Measurements from ENCODE around the gene FHIT.

Gene FHIT

GRCh38 chr3:60399861-60400845, 851.1 kb downstream of the FHIT start:
- DNase-seq (ENCODE audit: low spot score): no peak

GRCh38 chr3:60399292-60399691, 852.0 kb downstream of the FHIT start:
- no peak for DNase-seq (ENCODE audit: low spot score)

DNA sequence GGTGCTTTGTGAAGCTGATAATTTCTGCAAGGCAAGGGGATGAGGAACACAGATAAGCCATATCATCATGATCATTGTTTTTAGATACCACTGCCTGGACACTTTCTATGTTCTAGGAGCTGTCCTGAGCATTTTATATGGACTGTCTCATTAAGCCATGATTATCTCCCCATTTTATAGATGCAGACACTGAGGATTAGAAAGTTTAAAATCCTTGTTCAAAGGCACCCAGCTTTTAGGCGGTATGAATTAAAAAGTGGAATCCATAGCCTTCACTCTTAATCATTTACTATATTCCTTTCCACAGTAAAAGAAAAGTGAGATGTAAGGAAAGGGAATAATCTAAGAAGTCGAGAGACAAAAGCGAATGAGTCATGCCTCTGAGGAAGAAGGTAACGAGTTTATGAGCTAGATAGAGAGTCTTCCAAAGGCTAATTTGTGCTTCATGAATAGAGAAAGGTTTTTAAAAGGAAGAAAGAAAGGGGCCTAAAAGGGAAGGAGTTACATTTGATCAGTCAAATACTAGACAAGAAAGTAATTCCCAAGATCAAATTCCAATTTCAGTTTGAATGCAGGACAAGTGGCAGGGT, 856.0 kb downstream of the FHIT start:
- no peak for DNase-seq (ENCODE audit: low spot score)

DNA sequence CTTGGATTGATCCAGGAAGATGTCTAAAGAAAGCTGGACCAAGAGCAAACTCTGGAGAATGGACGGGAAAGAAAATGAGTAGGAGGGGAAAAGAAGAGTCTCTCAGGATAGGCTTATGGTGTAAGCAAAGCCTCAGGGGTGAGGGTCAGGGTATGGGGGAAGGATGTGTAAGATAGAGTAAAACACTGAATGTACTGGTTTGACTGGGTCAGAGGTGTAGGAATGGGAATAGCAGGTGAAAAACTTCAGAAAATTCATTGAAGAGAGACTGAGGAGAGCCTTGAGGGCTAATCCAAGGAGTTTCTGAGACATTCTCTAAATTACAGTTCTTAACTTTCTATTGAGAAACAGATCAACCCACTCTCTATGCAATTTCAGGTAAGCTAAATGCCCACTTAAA, 857.3 kb downstream of the FHIT start:
- DNase-seq (ENCODE audit: low spot score): no peak

GRCh38 chr3:60392501-60392900, 858.8 kb downstream of the FHIT start:
- no peak for DNase-seq (ENCODE audit: low spot score)

DNA sequence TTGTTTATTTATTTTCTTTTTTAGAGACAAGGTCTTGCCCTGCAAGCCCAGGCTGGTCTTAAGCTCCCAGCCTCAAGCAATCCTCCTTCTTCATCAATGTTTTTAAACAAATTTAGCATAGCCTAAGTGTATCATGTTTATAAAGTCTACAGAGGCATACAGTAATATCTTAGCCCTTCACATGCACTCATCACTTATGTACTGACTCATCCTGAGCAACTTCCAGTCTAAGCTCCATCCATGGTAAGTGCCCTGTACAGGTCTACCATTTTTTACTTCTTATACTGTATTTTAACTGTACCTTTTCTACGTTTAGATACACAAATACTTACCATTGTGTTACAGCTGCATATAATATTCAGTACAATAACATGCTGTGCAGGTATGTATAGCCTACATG, 860.0 kb downstream of the FHIT start:
- no peak for DNase-seq (ENCODE audit: low spot score)

DNA sequence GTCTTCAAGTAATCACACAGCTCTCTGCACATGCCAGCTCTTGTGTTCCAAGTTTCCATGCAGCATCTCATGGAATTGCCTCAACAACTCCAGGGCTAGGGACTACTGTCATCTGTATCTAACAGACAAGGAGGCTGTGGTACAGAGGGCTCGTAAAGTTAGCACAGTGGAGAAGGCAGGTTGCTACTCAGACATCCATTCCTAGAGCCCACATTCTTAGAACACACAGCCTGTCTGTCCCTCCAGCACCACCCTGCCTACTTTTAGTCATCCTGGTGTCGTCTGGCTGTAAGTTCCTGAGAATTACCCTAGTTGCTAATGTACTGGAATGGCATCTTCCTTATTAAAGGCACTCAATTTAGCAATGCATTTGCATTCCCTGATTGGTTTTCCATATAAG, 862.5 kb downstream of the FHIT start:
- no peak for DNase-seq (ENCODE audit: low spot score)

DNA sequence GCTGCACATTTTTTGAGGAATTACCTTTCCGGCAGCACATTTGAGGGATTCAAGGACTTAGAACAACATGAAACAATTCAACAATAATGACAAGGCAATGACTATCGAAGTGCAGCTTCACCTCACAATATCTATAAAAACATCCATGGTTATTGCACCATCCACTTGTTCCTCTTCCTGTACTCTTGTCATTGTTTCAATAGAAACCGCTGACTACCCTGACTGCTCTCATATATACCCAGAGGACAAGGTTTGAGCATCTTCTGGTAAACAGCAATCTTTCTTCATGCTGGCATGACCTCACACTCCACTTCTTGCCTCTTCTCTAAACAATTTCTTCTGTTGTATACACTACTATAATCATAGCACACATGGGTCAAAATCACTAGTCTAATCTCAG, 864.9 kb downstream of the FHIT start:
- no peak for DNase-seq (ENCODE audit: low spot score)

DNA sequence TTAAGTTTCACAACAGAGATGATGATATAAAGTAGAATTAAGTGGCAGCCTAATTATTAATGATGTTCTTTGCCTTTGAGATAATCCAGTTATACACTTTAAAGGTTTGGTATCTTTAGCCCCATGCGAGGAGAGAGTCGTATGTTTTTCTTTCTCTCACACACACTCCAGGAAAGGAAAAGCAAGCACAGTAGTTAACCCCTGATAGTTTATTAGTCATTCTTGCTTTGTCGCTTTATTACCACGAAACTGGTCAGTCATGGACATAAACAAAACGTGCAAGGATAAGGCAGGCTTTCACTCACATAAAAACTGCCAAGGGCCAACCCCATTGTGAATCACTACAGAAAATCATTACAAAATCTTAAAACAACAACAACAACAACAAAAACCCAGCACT, 866.9 kb downstream of the FHIT start:
- DNase-seq (ENCODE audit: low spot score): no peak

GRCh38 chr3:60383345-60383744, 867.9 kb downstream of the FHIT start:
- no peak for DNase-seq (ENCODE audit: low spot score)

DNA sequence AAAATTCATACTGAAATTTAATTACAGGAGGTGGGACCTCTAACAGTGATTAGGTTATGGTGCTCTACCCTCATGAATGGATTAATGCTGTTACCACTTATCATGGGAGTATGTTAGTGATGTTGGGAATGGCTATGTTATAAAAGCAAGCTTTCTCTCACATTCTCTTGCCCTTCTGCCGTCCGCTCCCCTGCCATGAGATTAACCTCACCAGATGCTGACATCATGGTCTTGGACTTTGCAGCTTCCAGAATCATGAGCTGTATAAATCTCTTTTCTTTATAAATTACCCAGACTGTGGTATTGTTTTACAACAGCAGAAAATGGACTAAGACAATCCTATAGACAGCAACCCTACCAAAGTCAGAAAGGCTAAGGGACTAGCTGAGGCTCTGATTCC, 884.8 kb downstream of the FHIT start:
- DNase-seq (ENCODE audit: low spot score): no peak

GRCh38 chr3:60365360-60365759, 885.9 kb downstream of the FHIT start:
- no peak for DNase-seq (ENCODE audit: low spot score)

DNA sequence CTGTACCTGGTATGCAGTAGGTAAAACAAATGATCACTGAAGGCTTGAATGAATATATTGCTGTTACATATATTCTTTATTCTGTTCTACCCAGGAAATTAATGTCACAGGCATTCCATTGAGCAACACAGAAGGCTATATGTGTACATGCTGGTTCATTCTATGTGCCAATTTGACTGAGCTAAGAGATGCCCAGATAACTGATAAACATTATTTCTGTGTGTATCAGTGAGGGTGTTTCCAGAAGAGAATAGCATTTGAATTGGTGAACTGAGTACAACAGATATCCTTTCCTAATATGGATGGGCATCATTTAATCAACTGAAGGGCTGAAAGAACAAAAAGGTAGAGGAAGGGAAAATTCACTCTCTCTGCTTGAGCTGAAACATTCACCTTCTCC, 886.8 kb downstream of the FHIT start:
- DNase-seq (ENCODE audit: low spot score): no peak

GRCh38 chr3:60363817-60364216, 887.4 kb downstream of the FHIT start:
- DNase-seq (ENCODE audit: low spot score): no peak

DNA sequence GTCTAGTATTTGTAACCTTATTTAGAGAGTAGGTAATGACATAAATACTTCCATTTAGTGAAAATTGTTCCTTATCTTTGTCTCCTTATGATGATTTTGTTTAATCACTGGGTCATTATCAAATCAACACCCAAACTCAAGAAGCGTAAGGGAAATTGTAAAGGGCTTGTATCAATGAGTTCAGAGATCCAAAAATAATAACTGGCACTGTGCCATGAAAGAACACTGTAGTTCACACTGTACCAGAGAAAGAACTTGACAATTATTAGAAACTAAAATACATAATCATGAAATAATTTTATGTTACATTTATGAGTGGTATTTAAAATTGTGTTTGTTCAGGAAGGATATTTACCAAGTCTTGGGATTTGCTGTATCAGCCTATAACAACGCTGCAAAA, 895.4 kb downstream of the FHIT start:
- no peak for DNase-seq (ENCODE audit: low spot score)

DNA sequence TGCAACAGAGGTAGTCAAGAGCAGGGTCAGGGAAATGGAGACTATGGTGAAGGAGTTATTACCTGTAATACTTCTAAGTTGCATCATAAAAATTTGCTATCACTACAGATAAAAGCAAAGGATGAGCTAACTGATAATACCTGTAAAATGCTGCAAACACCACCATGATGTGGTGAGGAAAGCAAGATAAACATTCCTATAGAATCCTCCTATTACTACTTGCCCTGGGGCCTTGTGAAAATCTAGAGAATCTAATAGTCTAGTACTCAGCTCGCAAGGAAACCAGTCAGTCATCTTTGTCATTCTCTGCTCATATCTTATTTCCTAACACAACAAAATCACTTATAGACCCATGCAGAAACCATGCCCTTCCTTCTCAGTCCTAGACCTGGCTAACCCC, 899.8 kb downstream of the FHIT start:
- no peak for DNase-seq (ENCODE audit: low spot score)

DNA sequence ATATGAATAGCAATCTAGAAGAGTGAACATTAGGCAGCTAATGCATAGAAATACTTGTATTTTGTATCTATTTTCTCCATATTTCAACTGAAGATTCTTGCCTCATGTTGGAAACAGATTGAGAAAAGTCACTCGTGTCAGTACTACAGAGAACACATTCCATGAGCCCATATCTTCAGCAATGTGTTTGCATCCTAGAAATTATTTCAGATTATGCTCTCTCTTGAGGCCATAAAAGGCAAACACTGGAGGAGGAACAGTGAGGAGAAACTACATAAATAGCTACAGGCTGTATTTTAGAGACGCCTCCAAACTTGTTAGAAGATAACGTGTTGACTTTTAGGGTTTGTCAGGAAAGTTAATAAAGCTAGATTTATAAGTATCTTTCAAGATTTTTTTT, 906.9 kb downstream of the FHIT start:
- no peak for DNase-seq (ENCODE audit: low spot score)

GRCh38 chr3:60343831-60344230, 907.4 kb downstream of the FHIT start:
- no peak for DNase-seq (ENCODE audit: low spot score)

DNA sequence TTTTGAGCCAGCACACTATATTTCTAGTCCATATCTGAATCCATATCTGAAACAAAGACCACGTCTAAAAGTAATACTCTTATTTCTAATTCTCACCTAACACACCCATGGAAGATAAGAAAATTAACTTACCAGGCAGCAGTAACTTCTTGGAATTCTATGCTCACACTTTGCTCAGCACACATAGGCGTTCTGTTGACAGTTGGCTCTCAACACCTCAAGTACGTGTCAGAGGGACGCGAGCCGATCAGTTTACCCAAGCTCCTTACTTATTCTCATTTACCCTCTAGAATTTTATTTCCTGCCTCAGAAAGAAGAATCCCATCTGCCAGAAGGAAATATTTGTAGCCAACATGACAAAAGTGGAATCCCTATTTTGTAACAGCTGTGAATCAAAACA, 911.9 kb downstream of the FHIT start:
- DNase-seq (ENCODE audit: low spot score): no peak

GRCh38 chr3:60337421-60337820, 913.8 kb downstream of the FHIT start:
- DNase-seq (ENCODE audit: low spot score): no peak

GRCh38 chr3:60336061-60336460, 915.2 kb downstream of the FHIT start:
- DNase-seq (ENCODE audit: low spot score): no peak

GRCh38 chr3:60333710-60334109, 917.5 kb downstream of the FHIT start:
- DNase-seq (ENCODE audit: low spot score): no peak

DNA sequence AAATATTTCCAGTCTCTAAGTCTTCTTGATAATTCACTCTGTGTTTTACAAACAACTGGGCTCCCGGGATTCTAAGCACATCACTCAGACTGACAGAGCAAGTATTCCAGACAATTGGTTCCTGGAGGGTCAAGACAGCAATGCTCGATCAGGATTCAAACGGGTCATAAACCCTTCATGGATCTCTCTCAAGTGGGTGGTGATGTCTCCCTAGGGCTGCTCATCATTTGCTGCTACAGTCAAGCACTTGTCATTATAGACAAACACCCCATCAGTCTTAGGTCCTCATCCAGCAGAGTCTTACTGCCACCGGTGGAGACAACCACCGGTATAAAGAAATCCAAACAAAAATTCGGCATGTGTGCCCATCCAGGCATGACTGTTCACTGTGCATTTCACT, 921.1 kb downstream of the FHIT start:
- DNase-seq (ENCODE audit: low spot score): no peak

All from CD4-positive, alpha-beta T cell treated with Interleukin-2 at 100 ng/mL for 4 hours (primary cell).